Measurements from ENCODE around the gene PLA2G2A.

DNA sequence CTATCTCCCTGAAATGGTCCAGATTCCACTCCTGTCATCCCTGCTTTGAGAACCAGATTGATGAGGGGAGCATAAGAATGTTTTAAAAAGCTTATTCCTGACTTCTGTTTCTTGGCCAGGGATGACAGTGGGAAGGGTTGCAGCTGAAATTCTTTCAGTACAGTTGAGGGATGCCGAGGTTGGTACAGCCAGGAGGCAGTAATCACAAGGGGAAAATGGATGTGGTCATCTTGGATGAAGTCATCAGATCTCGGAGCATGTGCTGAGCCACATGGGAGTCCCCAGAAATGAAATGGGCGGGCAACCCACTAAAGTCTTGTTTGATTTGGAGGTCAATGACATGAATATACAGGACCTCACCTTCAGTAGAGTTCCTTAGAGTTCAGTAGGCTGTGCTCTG, 37.3 kb downstream of the PLA2G2A start:
- TF ChIP-seq CTCF (IDR thresholded peaks at IDR 0.05) = no peak
- TF ChIP-seq RAD21 (IDR thresholded peaks at IDR 0.05; ENCODE audit: low read length) = no peak
- TF ChIP-seq RCOR1 (IDR thresholded peaks at IDR 0.05; ENCODE audit: low read length) = no peak
- no peak for TF ChIP-seq REST (IDR thresholded peaks at IDR 0.05; ENCODE audit: low read depth, low read length)
- TF ChIP-seq EP300 (IDR thresholded peaks at IDR 0.05; ENCODE audit: borderline replicate concordance in 1 of 2, low read depth in 1 of 2, low read length in 1 of 2) = no peak
- no peak for TF ChIP-seq EZH2phosphoT487 (IDR thresholded peaks at IDR 0.05; ENCODE audit: borderline replicate concordance, low read depth)
